GM19438 (cell line): ENCODE measurements around the gene CHRM4.
"Not testable (repeated sequence)": the region's sequence is repeated elsewhere in the genome, so short reads cannot be mapped to it uniquely, and the experiment has no call there.

Experiments
- ATAC-seq: cut with Tn5 transposase; IDR thresholded peaks from one replicate; pipeline ENCODE4 v1.9.1; 2021; ENCODE audit warnings: low read depth; ENCODE audit not compliant: unreplicated experiment

Gene CHRM4

GRCh38 chr11:46383404-46383758, 8.2 kb downstream of the CHRM4 start:
- no peak for ATAC-seq

- ATAC-seq, result no peak
Measured at GRCh38 chr11:46382646-46383403, 8.8 kb downstream of the CHRM4 start.

- ATAC-seq, result no peak
Measured at GRCh38 chr11:46381819-46382645, 9.5 kb downstream of the CHRM4 start.

GRCh38 chr11:46381048-46381818, 10.3 kb downstream of the CHRM4 start, which contains the start of gene MDK:
TSS of gene MDK (plus strand) at chr11:46381669. CDS start at chr11:46382058, 389 bp downstream.
- no peak for ATAC-seq

- no peak for ATAC-seq
Measured at GRCh38 chr11:46380340-46381047, 11.1 kb downstream of the CHRM4 start.

GRCh38 chr11:46379482-46380293, 11.9 kb downstream of the CHRM4 start:
- not testable (repeated sequence) for ATAC-seq

- ATAC-seq, result no peak
Measured at GRCh38 chr11:46378811-46379481, 12.6 kb downstream of the CHRM4 start.

- ATAC-seq, result no peak
Measured at GRCh38 chr11:46378296-46378695, 13.3 kb downstream of the CHRM4 start.

GRCh38 chr11:46377831-46378230, 13.7 kb downstream of the CHRM4 start:
- ATAC-seq, result no peak

GRCh38 chr11:46377290-46377689, 14.3 kb downstream of the CHRM4 start:
- ATAC-seq, result no peak

- no peak for ATAC-seq
Measured at GRCh38 chr11:46376258-46377050, 15.1 kb downstream of the CHRM4 start.

GRCh38 chr11:46375392-46376101, 16.0 kb downstream of the CHRM4 start:
- no peak for ATAC-seq

GRCh38 chr11:46374815-46375214, 16.8 kb downstream of the CHRM4 start:
- ATAC-seq, result no peak

- no peak for ATAC-seq
Measured at GRCh38 chr11:46373787-46374740, 17.5 kb downstream of the CHRM4 start.

GRCh38 chr11:46372501-46372900, 19.1 kb downstream of the CHRM4 start:
- ATAC-seq, result not testable (repeated sequence)

- no peak for ATAC-seq
Measured at GRCh38 chr11:46372086-46372485, 19.5 kb downstream of the CHRM4 start.
